CD4-positive, alpha-beta T cell treated with Interleukin-1 beta for 1 hour (primary cell): ENCODE data around the gene CALN1.
"Not testable (repeated sequence)": the region's sequence is repeated elsewhere in the genome, so short reads cannot be mapped to it uniquely, and the experiment has no call there.

Experiments
- DNase-seq, 2 donors: peaks; one replicate each; pipeline ENCODE4 v3.0.0-alpha.2; 2020 to 2022

CALN1 gene

DNA sequence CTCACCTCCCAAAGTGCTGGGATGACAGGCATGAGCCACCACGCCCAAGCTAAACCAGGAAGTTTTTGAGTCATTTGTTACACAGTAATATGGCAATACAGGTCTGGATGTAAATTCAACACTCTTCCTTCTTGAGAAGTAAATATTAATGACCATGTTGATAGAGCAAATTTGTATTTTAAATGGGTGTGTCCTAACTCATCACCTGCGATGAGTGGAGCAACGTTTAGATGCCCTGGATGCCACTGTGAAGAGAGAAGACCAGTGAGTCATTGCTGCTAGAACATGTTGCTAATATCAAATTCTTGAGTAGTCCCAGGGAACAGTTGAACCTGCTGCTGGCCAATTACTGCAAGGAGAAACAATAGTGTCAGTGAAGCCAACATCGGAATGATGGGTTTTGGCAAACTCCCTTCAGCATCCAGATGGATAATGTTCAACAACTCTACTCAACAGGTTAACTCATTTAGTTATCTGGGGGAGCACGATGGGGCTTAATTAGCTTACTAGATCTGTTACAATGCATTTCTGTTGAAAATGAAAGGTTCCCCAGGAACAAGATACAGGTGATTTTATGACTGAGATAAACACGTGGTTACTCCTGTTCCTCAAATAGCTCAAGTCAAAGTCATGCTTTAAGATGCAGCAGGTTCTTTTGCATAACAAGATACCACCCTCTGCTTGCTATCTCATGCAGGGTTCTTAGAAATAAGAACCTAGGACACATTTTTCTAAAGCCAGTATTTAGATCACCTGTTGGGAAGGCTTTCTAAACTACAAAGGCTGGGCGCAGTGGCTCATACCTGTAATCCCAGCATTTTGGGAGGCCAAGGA lies 146.8 kb downstream of the CALN1 start:
- no peak for DNase-seq

GRCh38 chr7:72260406-72260805 lies 151.7 kb downstream of the CALN1 start:
- no peak for DNase-seq

GRCh38 chr7:72258074-72258473 lies 154.1 kb downstream of the CALN1 start:
- no peak for DNase-seq

GRCh38 chr7:72254455-72254854 lies 157.7 kb downstream of the CALN1 start:
- DNase-seq = no peak

DNA sequence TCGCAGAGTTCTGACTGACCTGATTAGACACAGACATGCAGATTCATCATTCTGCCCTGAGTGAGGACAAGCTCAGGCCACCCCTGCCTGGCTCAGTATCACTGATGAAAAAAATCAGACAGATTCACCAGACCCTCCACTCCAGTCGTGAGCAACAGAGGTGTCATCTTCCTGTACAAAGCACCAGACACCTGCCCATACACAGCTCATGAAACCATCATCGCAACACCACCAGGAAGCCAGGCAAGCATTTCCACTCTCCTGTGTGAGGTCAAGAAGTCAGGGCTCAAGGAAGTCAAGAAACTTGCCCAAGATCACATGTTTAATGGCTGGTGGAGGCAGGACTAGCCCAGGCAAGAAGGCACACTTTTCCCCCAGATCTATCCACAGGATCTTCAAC lies 163.0 kb downstream of the CALN1 start:
- no peak for DNase-seq

DNA sequence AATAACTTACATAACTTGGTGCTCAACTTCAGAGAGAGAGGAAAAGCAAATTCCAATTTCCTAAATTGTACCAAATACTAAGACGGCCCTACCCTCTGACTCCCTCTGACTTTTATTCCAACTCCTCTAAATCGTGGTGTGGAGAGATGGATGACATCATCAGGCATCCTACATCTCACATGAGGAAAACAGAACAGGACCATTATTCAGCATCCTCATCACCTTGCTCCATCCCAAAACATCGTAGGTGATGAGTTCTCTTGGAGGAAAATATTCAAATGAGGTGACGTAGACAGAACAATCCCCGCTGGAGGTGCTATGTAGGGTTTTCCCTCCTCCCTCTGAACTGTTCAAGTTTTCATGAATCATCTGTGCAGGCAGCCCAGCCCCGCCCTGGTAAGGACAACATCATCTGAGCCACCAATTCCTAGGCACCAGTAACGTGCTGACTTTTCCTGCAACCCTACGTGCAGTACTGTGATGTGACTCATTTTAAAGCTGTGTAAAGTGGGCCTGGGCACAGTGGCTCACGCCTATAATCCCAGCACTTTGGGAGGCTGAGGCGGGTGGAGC lies 167.2 kb downstream of the CALN1 start:
- no peak for DNase-seq

GRCh38 chr7:72243329-72243728 lies 168.8 kb downstream of the CALN1 start:
- DNase-seq = no peak

DNA sequence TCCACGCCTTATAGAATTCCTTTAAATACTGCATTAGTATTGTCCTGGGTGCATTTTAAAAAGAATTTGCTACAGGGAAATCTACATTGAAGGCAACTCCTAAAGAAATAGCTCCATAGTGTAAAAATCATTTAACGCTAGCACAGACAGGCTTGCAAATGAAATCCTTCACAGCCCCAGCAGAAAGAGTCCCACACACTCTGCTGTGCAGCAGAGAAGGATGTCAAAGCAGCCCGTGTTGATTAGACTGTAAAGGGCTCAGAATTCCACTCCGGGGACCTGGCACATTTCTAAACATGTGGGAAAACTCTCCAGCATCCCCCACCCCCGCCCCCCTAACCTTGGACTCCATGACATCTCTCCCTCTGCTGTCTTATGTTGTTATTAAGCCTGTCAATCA lies 176.8 kb downstream of the CALN1 start:
- no peak for DNase-seq

DNA sequence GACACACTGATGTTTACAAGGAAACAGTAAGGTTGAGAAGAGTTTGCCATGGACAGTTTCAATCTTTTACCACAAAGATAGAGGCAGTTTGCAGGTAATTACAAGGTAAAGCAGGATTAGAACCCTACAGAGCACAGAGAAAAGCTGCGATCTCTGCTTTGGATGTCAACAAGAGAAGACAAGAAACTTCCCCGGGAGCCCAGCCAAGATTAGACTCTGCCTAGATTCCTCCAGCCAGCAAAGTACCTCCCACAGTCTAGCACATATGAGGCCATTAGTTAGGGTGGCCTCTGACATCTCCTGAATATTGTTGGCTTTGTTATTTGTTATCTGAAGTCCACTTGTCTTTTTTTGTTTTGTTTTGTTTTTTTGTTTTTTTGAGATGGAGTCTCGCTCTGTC lies 178.1 kb downstream of the CALN1 start:
- DNase-seq = no peak

DNA sequence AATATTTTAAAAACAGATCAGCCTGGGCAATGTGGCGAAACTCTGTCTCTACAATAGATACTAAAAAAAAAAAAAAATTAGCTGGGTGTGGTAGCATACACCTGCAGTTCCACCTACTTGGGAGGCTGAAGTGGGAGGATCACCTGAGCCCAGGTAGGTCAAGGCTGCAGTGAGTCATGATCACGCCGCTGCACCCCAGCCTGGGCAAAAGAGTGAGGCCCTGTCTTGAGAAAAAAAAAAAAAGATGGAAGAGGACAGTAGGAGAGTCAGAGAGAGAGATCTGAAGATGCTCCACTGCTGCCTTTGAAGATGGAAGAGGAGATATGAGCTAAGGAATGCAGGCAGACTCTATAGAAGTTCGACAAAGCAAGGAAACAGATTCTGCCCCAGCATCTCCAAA lies 181.9 kb downstream of the CALN1 start:
- DNase-seq = no peak

GRCh38 chr7:72223351-72223750 lies 188.8 kb downstream of the CALN1 start:
- DNase-seq = no peak

DNA sequence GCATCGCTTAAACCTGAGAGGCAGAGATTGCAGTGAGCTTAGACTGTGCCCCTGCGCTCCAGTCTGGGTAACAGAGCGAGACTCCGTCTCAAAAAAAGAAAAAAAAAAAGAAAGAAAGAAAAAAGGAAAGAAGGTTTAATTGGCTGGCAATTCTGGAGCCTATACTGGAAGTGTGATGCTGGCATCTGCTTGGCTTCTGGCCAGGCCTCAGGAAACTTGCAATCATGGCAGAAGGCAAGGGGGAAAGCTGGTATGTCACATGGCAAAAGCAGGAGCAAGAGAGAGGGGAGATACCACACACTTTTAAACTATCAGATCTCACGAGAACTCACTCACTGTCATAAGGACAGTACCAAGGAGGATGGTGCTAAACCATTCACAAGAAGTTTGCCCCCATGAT lies 190.0 kb downstream of the CALN1 start:
- DNase-seq = no peak

DNA sequence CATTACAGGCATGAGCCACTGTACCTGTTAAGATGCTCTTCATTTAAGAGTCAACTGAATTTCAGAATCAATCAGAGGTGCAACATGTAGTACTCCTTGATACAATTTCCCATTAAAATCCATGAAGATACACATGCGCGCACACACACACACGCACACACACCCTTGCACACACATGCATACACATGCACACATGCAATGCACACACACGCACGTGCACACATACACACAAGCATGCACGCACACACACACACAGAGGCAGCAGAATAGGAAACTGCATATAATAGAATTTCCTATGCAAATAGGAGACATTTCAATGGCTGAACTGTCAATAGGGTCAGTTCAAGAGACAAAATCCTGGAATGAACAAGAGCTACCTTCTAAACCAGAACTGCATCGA lies 192.6 kb downstream of the CALN1 start:
- no peak for DNase-seq

DNA sequence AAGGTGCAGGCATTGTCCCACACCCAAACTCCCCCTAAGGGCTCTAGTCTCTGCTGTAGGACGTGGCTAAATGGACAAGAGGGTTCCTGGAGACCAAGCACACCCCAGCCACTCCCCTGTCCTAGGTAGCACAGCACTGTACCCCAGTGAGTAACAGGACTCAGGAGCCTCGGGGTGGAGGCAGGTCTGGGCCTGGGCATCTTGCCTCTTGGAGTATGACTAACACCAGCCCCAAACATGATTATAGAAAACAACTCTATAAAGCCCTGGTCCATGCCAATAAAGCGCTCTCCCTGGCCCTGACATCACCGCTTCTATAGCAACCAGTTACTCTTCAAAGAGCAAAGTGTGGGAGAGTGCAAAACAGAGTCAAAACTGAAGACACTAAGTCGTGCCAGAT lies 195.0 kb downstream of the CALN1 start:
- DNase-seq = no peak

GRCh38 chr7:72213769-72214168 lies 198.4 kb downstream of the CALN1 start:
- no peak for DNase-seq

DNA sequence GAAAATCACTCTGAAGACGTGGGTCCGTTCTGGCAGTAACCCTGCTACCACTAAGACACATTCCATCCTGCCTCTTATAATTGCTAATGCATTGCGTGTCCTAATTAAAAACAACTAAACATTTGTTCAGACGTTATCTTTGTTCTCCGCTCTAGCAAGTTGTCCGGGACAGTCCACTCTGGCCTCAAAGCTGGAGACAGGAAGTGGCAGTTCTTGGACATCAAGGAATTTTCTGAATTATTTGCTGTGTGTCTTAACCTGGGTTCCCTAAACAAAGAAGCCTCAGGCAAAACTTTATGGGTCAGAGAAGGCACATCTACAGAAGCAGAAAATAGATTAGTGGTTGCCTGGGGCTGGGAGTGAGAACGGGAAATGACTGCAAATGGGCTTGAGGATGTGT lies 199.1 kb downstream of the CALN1 start:
- no peak for DNase-seq

GRCh38 chr7:72211175-72211574 lies 201.0 kb downstream of the CALN1 start:
- no peak for DNase-seq

DNA sequence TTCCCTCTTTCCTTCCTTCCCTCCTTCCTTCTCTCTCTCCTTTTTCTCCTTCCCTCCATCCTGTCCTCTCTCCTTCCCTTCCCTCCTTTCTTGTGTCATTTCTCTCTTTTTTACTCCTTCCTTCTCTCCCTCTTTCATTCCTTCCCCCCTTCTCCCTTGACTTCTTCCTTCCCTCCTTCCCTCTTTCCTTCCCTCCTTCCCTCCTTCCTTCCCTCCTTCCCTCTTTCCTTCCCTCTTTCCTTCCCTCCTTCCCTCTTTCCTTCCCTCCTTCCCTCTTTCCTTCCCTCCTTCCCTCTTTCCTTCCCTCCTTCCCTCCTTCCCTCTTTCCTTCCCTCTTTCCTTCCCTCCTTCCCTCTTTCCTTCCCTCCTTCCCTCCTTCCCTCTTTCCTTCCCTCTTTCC lies 203.1 kb downstream of the CALN1 start:
- not testable (repeated sequence) for DNase-seq

- DNase-seq = no peak
These were observed 216.0 kb downstream of the CALN1 start for GRCh38 chr7:72196176-72196575.

- DNase-seq = no peak
These were observed 221.2 kb downstream of the CALN1 start for GRCh38 chr7:72190919-72191318.

GRCh38 chr7:72190146-72190545 lies 222.0 kb downstream of the CALN1 start:
- no peak for DNase-seq

DNA sequence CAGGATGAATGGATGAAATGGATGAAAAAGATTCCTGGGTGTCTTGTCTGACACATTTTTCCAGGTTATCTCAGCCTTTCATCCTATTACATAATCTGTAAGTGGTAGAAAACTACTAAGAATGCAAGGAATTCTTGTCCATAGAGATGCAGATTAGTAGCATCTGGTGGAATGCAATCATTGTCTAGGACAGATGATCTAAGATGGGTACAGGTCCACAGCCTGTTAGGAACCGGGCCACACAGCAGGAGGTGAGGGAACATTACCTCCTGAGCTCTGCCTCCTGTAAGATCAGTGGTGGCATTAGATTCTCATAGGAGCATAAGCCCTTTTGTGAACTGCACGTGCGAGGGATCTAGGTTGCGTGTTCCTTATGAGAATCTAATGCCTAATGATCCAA lies 225.0 kb downstream of the CALN1 start:
- no peak for DNase-seq

DNA sequence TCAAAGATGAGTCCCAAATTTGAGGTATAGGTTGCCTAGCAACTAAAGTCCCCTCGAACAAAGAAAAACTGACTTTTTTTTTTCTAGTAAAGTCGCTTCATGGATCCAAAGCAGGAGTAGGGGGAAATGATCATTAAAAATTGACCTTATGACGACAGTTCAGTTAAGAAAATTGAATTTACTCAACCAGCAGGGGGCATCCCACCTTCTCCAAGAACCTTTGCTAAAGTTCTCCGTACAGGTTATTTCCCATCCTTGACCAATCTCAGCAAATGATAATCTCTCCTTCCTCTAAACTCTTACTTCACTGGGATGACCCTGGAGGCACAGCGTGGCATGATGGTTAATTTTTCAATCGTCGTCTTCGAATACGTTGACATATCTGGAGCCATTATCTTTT lies 228.3 kb downstream of the CALN1 start:
- DNase-seq = no peak

GRCh38 chr7:72182036-72182435 lies 230.1 kb downstream of the CALN1 start:
- no peak for DNase-seq

- no peak for DNase-seq
These were observed 235.3 kb downstream of the CALN1 start for GRCh38 chr7:72176875-72177274.
